Measurements from ENCODE around the gene MYCN.

The MYCN gene

GRCh38 chr2:15992457-15993231 is 52.3 kb downstream of the MYCN start:
- no peak for FAIRE-seq
- no peak for TF ChIP-seq CTCF (IDR thresholded peaks at IDR 0.05; ENCODE audit: insufficient read depth, missing control alignments)
- no peak for DNase-seq (ENCODE audit: insufficient read length, low spot score)

- DNase-seq (ENCODE audit: insufficient read length, low spot score) (no peak), FAIRE-seq (no peak)
- no peak for TF ChIP-seq CTCF (IDR thresholded peaks at IDR 0.05; ENCODE audit: insufficient read depth, missing control alignments)
Observed at GRCh38 chr2:15993232-15993610, 52.9 kb downstream of the MYCN start.

DNA sequence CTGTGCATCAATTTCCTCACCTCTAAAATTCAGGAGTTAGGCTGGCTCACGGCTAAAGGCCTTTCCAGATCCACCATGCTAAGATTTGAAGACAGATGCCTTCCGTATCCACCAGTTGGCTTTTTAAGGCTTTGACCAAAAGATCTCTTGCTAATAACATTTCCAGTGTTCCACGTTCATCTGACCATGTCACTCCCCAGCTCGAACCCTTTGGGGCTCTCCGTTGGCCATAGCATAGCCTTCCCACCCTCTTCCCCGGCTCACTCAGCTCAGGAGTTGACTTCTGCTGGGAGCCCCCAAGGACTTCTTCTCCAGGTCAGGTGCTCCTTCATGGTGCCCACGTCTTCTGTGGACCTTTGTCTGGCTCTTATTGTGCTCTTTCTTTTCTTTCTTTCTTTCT is 53.3 kb downstream of the MYCN start:
- no peak for DNase-seq (ENCODE audit: insufficient read length, low spot score)
- no peak for TF ChIP-seq CTCF (IDR thresholded peaks at IDR 0.05; ENCODE audit: insufficient read depth, missing control alignments)
- FAIRE-seq, result no peak

- FAIRE-seq (no peak), DNase-seq (ENCODE audit: insufficient read length, low spot score) (no peak)
- TF ChIP-seq CTCF (IDR thresholded peaks at IDR 0.05; ENCODE audit: insufficient read depth, missing control alignments), result no peak
Observed at GRCh38 chr2:15995603-15996002, 55.3 kb downstream of the MYCN start.
